Endothelial cell of umbilical vein (primary cell): ENCODE results near the gene DIAPH1. TPM values are rescaled to one million over a fixed set of nuclear protein-coding genes. Genes with fewer than 3 reads are reported as not detected.

Source experiments
- BruUV-seq: library from RNA; stranded (reverse); fragments of 400-500 nt; replicated peaks from 2 replicates; lab custom pipeline; 2021; lab: Mats Ljungman, UMichigan
- CTCF ChIA-PET: fragments of 300-600, 350-600 bp; sonication (Branson Sonifier 250); formaldehyde crosslinking; loops from one replicate; lab custom pipeline; 2021; ENCODE audit warnings: antibody characterized with exemption, inconsistent platforms; lab: Charles Lee
- POLR2A ChIA-PET: fragments of 300-600, 350-600 bp; sonication (Branson Sonifier 250); formaldehyde crosslinking; loops from one replicate; lab custom pipeline; 2021; ENCODE audit warnings: antibody characterized with exemption, inconsistent platforms; lab: Charles Lee
- DNase-seq: peaks from one replicate; pipeline ENCODE4 v3.0.0-alpha.2; 2011; ENCODE audit warnings: low read depth, low spot score
- FAIRE-seq: peaks from 2 replicates; lab custom pipeline; 2011; peaks lifted over from hg19 to GRCh38; lab: Jason Lieb, UNC
- H2AFZ ChIP-seq: 2 replicates; pipeline ENCODE4 v1.6.0; 2012; ENCODE audit warnings: low read depth, low read length, control low read depth, inconsistent platforms
- H3K27ac ChIP-seq: 2 replicates; pipeline ENCODE4 v1.5.1; 2011; ENCODE audit warnings: low read depth, mild to moderate bottlenecking, control low read depth, low read length, moderate library complexity; ENCODE audit not compliant: insufficient read depth
- H3K27me3 ChIP-seq, 2 experiments: 2 replicates each; pipeline versions ENCODE4 v1.6.0 to v1.6.1; 2011; ENCODE audit warnings: low read length in 2 of 2, mixed read lengths in 1 of 2; ENCODE audit not compliant: control insufficient read depth in 2 of 2, insufficient read depth in 2 of 2
- H3K36me3 ChIP-seq, 2 experiments: 2 replicates in 1 of 2; 3 replicates in 1 of 2; pipeline ENCODE4 v1.5.1; 2011; ENCODE audit warnings: low read length in 2 of 2, mild to moderate bottlenecking in 1 of 2, moderate library complexity in 1 of 2; ENCODE audit not compliant: control insufficient read depth in 2 of 2, insufficient read depth in 2 of 2; ENCODE audit errors: extremely low read depth in 1 of 2
- H3K4me1 ChIP-seq: 3 replicates; pipeline ENCODE4 v1.5.1; 2011; ENCODE audit warnings: mild to moderate bottlenecking, low read length; ENCODE audit not compliant: control insufficient read depth, insufficient read depth; ENCODE audit errors: extremely low read depth
- H3K4me2 ChIP-seq: 2 replicates; pipeline ENCODE4 v1.6.1; 2011; ENCODE audit warnings: low read length, control low read depth, mixed read lengths; ENCODE audit not compliant: insufficient read depth
- H3K4me3 ChIP-seq, 3 experiments: fragments of 200-600 bp in 1 of 3; sonication (generic), shearing (Covaris generic) in 1 of 3; replicated peaks in 1 of 3; 2 replicates each; pipeline ENCODE4 v1.5.1; 2011 to 2016; ENCODE audit warnings: control low read depth in 3 of 3, low read length in 3 of 3, mild to moderate bottlenecking in 2 of 3, inconsistent platforms in 1 of 3, low read depth in 1 of 3, moderate library complexity in 1 of 3; ENCODE audit not compliant: insufficient read depth in 1 of 3
- H3K79me2 ChIP-seq: 2 replicates; pipeline ENCODE4 v1.6.0; 2012; ENCODE audit warnings: low read length, inconsistent platforms; ENCODE audit not compliant: control insufficient read depth, insufficient read depth
- H3K9ac ChIP-seq: replicated peaks from 2 replicates; pipeline ENCODE3; 2011; ENCODE audit warnings: low read length, control low read depth; ENCODE audit not compliant: insufficient read depth; ENCODE audit errors: extremely low read depth
- H3K9me1 ChIP-seq: replicated peaks from 3 replicates; pipeline ENCODE4 v1.6.0; 2011; ENCODE audit warnings: mild to moderate bottlenecking, low read length; ENCODE audit not compliant: control insufficient read depth, insufficient read depth; ENCODE audit errors: extremely low read depth
- H3K9me3 ChIP-seq: replicated peaks from 2 replicates; pipeline ENCODE4 v1.5.1; 2012; ENCODE audit warnings: low read length, inconsistent platforms; ENCODE audit not compliant: control insufficient read depth, insufficient read depth
- H4K20me1 ChIP-seq: replicated peaks from 2 replicates; pipeline ENCODE3; 2011; ENCODE audit warnings: mild to moderate bottlenecking, low read length; ENCODE audit not compliant: control insufficient read depth, insufficient read depth; ENCODE audit errors: extremely low read depth
- EZH2 ChIP-seq: IDR thresholded peaks from 2 replicates; pipeline ENCODE4 v1.6.1; 2012; ENCODE audit warnings: borderline replicate concordance, low read depth, mild to moderate bottlenecking, moderate library complexity, low read length, inconsistent platforms; ENCODE audit not compliant: severe bottlenecking
- GATA2 ChIP-seq: IDR thresholded peaks from 2 replicates; pipeline ENCODE4 v1.7.0; 2011; ENCODE audit warnings: low read depth, mild to moderate bottlenecking, moderate library complexity, mixed read lengths, low read length; ENCODE audit not compliant: insufficient read length, insufficient read depth
- dilution Hi-C: fragments of 300-500 bp; cut with MboI; formaldehyde crosslinking; loops from one replicate; pipeline ENCODE4 v1.15.0; 2019; ENCODE audit warnings: low sequenced_read_pairs; ENCODE audit not compliant: extremely low pct_ligation_motif_present
- intact Hi-C: fragments of 100-400 bp; cut with micrococcal nuclease; formaldehyde crosslinking; loops from one replicate; pipeline ENCODE4 v1.10.0; 2022
- polyA plus RNA-seq, 4 experiments: library from polyadenylated mRNA; depleted of rRNA in 3 of 4; stranded (reverse) in 3 of 4; unstranded in 1 of 4; fragments of >200 nt; gene quantifications; 2 replicates each; pipeline versions ENCODE4 v1.2.1 to v1.2.3, GENCODE V29; 2011 to 2012; ENCODE audit warnings: missing spikeins in 1 of 4
- total RNA-seq: library from RNA; stranded (reverse); gene quantifications from 2 replicates; pipeline ENCODE4 v1.2.3, GENCODE V29; 2021
- TF ChIP-seq, protein P1 (sequence below), 2 donors: IDR thresholded peaks; 1 replicate in 1 of 2; 2 replicates in 1 of 2; pipeline ENCODE4 v1.5.1; 2011; ENCODE audit warnings: low read length in 2 of 2, mild to moderate bottlenecking in 2 of 2, moderate library complexity in 2 of 2, control low read depth in 1 of 2, inconsistent platforms in 1 of 2, low read depth in 1 of 2; ENCODE audit not compliant: insufficient read depth in 1 of 2; ENCODE audit errors: extremely low read depth in 1 of 2

Gene DIAPH1
- total and polyA plus RNA-seq, 2 donors (not counting 3 experiments of a cell fraction or from before 2014, with no cell fraction given), result 68.6 to 105 TPM

DNA sequence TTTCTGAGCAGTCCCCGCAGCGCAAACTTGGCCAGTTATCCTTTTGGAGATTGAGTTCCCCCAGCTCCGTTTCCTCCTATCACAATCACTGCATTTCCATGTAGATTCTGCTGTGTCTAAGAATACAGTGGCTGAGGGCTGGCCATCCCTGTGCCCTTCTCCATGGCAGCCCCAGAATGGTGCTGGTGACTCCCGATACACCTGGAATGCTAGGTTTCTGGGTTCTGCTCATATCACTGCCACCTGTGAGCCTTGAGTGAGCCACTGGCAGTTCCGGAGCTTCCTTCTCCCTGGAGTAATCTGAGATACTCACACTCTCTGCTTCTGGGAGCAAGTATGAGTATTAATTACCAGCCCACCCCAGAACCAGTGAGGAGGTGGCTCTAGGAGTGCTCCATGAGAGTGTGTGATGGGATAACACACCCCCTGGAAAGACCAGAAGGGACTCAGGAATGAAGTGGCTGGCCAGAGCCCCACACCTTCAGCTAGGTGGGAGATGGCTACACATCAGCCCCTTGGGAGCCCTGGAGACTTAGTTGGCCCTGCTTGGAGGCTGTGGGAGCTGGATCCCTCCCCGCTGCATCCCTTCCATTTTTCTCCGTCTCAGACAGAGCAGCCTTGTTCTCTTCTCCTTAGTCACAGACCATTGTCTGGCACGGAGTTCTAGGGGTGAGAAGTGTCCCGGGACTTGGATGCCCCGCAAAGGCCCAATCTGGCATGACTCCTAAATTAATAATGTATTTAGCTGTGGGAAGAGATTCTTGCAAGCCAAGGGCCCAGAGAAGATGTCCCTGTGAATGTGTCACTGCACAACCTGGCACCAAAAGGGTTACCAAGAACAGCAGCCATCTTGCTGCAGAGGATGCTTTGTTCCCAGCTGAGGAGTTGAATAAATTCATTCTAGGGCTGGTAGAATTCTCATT lies 125.0 kb downstream of the DIAPH1 start:
- Histone ChIP-seq H3K79me2 (no peaks in the 10 kb centered on the region), H3K27ac (no peak overlapping the region)
- CTCF ChIA-PET, result interaction anchor here (0.9 to 2.7 kb wide), 7 partner anchors 8 to 270 kb away, joined by 3 to 18 read pairs (median 3); partner anchors contain the start of genes PCDHB14 and PCDHGA12

DNA sequence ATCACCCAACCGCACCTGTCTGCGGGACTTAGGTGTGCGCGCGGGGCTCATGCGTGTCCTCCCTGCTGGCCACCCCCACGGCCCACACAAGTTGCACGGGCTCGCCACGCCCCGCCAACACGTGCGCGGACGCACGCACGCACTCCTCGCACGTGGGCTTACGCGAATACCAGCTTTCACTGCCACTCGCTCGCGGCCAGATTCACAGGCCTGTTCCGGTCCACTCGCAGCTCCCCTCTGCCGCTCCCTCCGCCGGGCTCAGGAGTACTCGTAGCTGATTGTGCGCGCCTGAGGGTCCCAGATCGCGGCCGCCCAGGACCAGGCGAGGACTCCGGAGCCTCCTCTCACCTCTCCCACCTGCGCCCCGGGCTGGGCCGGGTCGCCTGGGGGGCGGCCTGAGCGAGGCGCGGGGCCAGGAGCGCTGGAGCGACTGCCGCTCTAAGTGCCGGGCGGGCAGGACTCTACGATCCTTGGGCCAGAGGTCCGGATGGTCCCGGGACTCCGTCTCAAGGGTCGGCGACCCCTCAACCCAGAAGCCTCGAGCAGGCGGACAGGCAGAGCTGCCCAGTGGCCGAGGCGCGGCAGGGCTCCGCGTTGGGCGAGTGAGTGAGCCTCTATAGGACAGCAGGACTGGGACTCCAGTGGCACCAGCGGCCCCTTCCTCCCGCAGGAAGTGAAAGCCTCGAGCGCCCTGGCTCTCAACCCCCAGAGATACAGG lies 126.5 kb downstream of the DIAPH1 start:
- no peak overlapping the region for H2AFZ ChIP-seq
- H3K27ac ChIP-seq, result no peak overlapping the region
- ChIA-PET CTCF (interaction anchor here (1.0 to 2.2 kb wide), 5 partner anchors 9 to 269 kb away, joined by 3 to 13 read pairs (median 3); partner anchors contain the start of genes PCDHB14 and PCDHGA12), POLR2A (no interaction called here)
- H3K27me3 ChIP-seq, result peaks cover 10 to 25% of the 10 kb centered on the region in 2 experiments
- no peaks in the 10 kb centered on the region for H4K20me1 ChIP-seq
- DNase-seq (no peak), FAIRE-seq (no peak)
- no peak overlapping the region for H3K4me3 ChIP-seq
- no peak overlapping the region for H3K4me2 ChIP-seq
- H3K9ac ChIP-seq, result no peak overlapping the region
- H3K9me3 ChIP-seq, result no peaks in the 10 kb centered on the region
- no peaks in the 10 kb centered on the region for H3K9me1 ChIP-seq
- intact Hi-C loops, result no loop called here
- H3K4me1 ChIP-seq, result no peaks in the 10 kb centered on the region
- BruUV-seq, result no TSS peak
- H3K36me3 ChIP-seq, result no peaks in the 10 kb centered on the region
- dilution Hi-C loops, result no loop called here
- TF ChIP-seq EZH2, result peak; percentile 47
- TF ChIP-seq, protein P1, sequence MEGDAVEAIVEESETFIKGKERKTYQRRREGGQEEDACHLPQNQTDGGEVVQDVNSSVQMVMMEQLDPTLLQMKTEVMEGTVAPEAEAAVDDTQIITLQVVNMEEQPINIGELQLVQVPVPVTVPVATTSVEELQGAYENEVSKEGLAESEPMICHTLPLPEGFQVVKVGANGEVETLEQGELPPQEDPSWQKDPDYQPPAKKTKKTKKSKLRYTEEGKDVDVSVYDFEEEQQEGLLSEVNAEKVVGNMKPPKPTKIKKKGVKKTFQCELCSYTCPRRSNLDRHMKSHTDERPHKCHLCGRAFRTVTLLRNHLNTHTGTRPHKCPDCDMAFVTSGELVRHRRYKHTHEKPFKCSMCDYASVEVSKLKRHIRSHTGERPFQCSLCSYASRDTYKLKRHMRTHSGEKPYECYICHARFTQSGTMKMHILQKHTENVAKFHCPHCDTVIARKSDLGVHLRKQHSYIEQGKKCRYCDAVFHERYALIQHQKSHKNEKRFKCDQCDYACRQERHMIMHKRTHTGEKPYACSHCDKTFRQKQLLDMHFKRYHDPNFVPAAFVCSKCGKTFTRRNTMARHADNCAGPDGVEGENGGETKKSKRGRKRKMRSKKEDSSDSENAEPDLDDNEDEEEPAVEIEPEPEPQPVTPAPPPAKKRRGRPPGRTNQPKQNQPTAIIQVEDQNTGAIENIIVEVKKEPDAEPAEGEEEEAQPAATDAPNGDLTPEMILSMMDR (IDR thresholded peaks at IDR 0.05; ENCODE audit: extremely low read depth in 1 of 2, insufficient read depth in 1 of 2, low read depth in 1 of 2, low read length in 2 of 2), result no peak
- H3K79me2 ChIP-seq, result no peaks in the 10 kb centered on the region

More for the DNA sequence above, 125.0 kb downstream of the DIAPH1 start:
- Histone ChIP-seq H3K4me2 (no peak overlapping the region), H2AFZ (no peak overlapping the region), H3K27me3 (peaks cover 10 to 25% of the 10 kb centered on the region in 2 experiments), H3K4me3 (no peak overlapping the region), H3K9me3 (no peaks in the 10 kb centered on the region), H3K9ac (no peak overlapping the region), H3K36me3 (no peaks in the 10 kb centered on the region), H3K9me1 (no peaks in the 10 kb centered on the region), H3K4me1 (no peaks in the 10 kb centered on the region), H4K20me1 (no peaks in the 10 kb centered on the region)
- FAIRE-seq (no peak), DNase-seq (no peak)
- dilution Hi-C loops (no loop called here), intact Hi-C loops (no loop called here)
- BruUV-seq, result no TSS peak
- TF ChIP-seq GATA2, result no peak
- POLR2A ChIA-PET, result no interaction called here
